SK-N-SH (cell line): ENCODE data around the gene NSD1. TPM values are rescaled to one million over a fixed set of nuclear protein-coding genes. Genes with fewer than 3 reads are reported as not detected.

Experiments
- CTCF ChIA-PET: fragments of 300-600, 350-600 bp; formaldehyde crosslinking; extraction: SDS; loops from one replicate; lab custom pipeline; 2021; lab: Yijun Ruan, JAX
- POLR2A ChIA-PET: fragments of 350-600 bp; sonication (Branson Sonifier 250); formaldehyde crosslinking; extraction: SDS; loops from one replicate; lab custom pipeline; 2020; ENCODE audit warnings: antibody characterized with exemption, inconsistent platforms; lab: Yijun Ruan, JAX
- DNase-seq: peaks from one replicate; pipeline ENCODE4 v3.0.0; 2012
- H2AFZ ChIP-seq: fragments of 200-600 bp; sonication (generic); 2 replicates; pipeline ENCODE4 v1.8.1; 2016; ENCODE audit warnings: antibody characterized with exemption, mild to moderate bottlenecking, low read depth
- H3F3A ChIP-seq: fragments of 200-600 bp; sonication (generic); replicated peaks from 2 replicates; pipeline ENCODE3; 2016; ENCODE audit warnings: antibody characterized with exemption, mild to moderate bottlenecking; ENCODE audit not compliant: insufficient read depth
- H3K27ac ChIP-seq, 2 experiments: fragments of 200-500 bp in 1 of 2; fragments of 200-600 bp in 1 of 2; sonication (Bioruptor generic) in 1 of 2; sonication (generic), shearing (Covaris generic) in 1 of 2; 2 replicates each; pipeline versions ENCODE4 v1.5.1 to v1.6.1; 2014 to 2016; ENCODE audit warnings: low read depth in 2 of 2, inconsistent platforms in 1 of 2, low read length in 1 of 2, mild to moderate bottlenecking in 1 of 2, mixed read lengths in 1 of 2
- H3K27me3 ChIP-seq: fragments of 200-600 bp; sonication (generic), shearing (Covaris generic); 2 replicates; pipeline ENCODE4 v1.6.1; 2016; ENCODE audit warnings: mixed run types; ENCODE audit not compliant: insufficient read depth
- H3K36me3 ChIP-seq, 2 experiments: fragments of 200-500 bp in 1 of 2; fragments of 200-600 bp in 1 of 2; sonication (Bioruptor generic) in 1 of 2; sonication (generic) in 1 of 2; replicated peaks in 1 of 2; 2 replicates each; pipeline versions ENCODE3 to v1.5.1; 2014 to 2016; ENCODE audit warnings: low read length in 1 of 2, mild to moderate bottlenecking in 1 of 2; ENCODE audit not compliant: insufficient read depth in 2 of 2, control insufficient read depth in 1 of 2
- H3K4me1 ChIP-seq, 2 experiments: fragments of 200-500 bp in 1 of 2; fragments of 200-600 bp in 1 of 2; sonication (Bioruptor generic) in 1 of 2; sonication (generic), shearing (Covaris generic) in 1 of 2; 2 replicates each; pipeline versions ENCODE4 v1.5.1 to v1.6.1; 2014 to 2016; ENCODE audit warnings: low read depth in 1 of 2, low read length in 1 of 2, mixed run types in 1 of 2; ENCODE audit not compliant: insufficient read depth in 2 of 2, control insufficient read depth in 1 of 2
- H3K4me2 ChIP-seq: fragments of 200-600 bp; sonication (generic), shearing (Covaris generic); 2 replicates; pipeline ENCODE4 v1.6.1; 2017; ENCODE audit warnings: mixed run types
- H3K4me3 ChIP-seq, 2 experiments: fragments of 200-500 bp in 1 of 2; fragments of 200-600 bp in 1 of 2; sonication (Bioruptor generic) in 1 of 2; sonication (generic), shearing (Covaris generic) in 1 of 2; 2 replicates each; pipeline versions ENCODE4 v1.5.1 to v1.8.1; 2014 to 2016; ENCODE audit warnings: low read depth in 2 of 2, inconsistent platforms in 1 of 2, low read length in 1 of 2, mild to moderate bottlenecking in 1 of 2, mixed read lengths in 1 of 2, moderate library complexity in 1 of 2
- H3K79me2 ChIP-seq: fragments of 200-600 bp; sonication (generic); 2 replicates; pipeline ENCODE4 v1.8.1; 2017; ENCODE audit warnings: mild to moderate bottlenecking; ENCODE audit not compliant: insufficient read depth
- H3K9ac ChIP-seq: fragments of 200-600 bp; sonication (generic); 2 replicates; pipeline ENCODE4 v1.6.1; 2017; ENCODE audit warnings: mixed run types
- H3K9me2 ChIP-seq: fragments of 200-600 bp; sonication (generic); 2 replicates; pipeline ENCODE4 v1.6.1; 2017; ENCODE audit warnings: mixed run types
- H3K9me3 ChIP-seq: fragments of 200-600 bp; sonication (generic); 2 replicates; pipeline ENCODE4 v1.6.1; 2017; ENCODE audit warnings: mixed run types, mild to moderate bottlenecking, moderate library complexity
- H4K20me1 ChIP-seq: fragments of 200-600 bp; sonication (generic); 2 replicates; pipeline ENCODE4 v1.6.1; 2017; ENCODE audit warnings: mild to moderate bottlenecking, mixed run types; ENCODE audit not compliant: insufficient read depth
- CHD2 ChIP-seq: fragments of 150-350 bp; IDR thresholded peaks from 2 replicates; pipeline ENCODE4 v1.6.1; 2018; ENCODE audit warnings: low read length; ENCODE audit not compliant: partially characterized antibody
- ELF1 ChIP-seq: IDR thresholded peaks from 2 replicates; pipeline ENCODE4 v1.4.0; 2012
- EP300 ChIP-seq, 2 experiments: IDR thresholded peaks; 2 replicates each; pipeline versions ENCODE4 v1.4.0 to v1.6.1; 2012; ENCODE audit warnings: borderline replicate concordance in 1 of 2, low read depth in 1 of 2, low read length in 1 of 2
- EZH2phosphoT487 ChIP-seq: fragments of 200-600 bp; sonication (generic); IDR thresholded peaks from 2 replicates; pipeline ENCODE4 v1.6.1; 2017; ENCODE audit warnings: low read depth, mixed run types, mild to moderate bottlenecking, antibody characterized with exemption, moderate library complexity, borderline replicate concordance
- GABPA ChIP-seq: IDR thresholded peaks from 2 replicates; pipeline ENCODE4 v1.4.0; 2012; ENCODE audit warnings: low read depth, mild to moderate bottlenecking
- GATA2 ChIP-seq: sonication (generic); formaldehyde crosslinking; IDR thresholded peaks from 2 replicates; pipeline ENCODE4 v1.5.0; 2020; ENCODE audit warnings: mild to moderate bottlenecking, missing genetic modification reagents
- IRF3 ChIP-seq: fragments of 150-350 bp; IDR thresholded peaks from 2 replicates; pipeline ENCODE4 v1.6.1; 2016; ENCODE audit warnings: mild to moderate bottlenecking, low read depth, low read length
- MAX ChIP-seq: IDR thresholded peaks from 2 replicates; pipeline ENCODE4 v1.4.0; 2012; ENCODE audit warnings: low read depth
- MEF2A ChIP-seq: IDR thresholded peaks from 2 replicates; pipeline ENCODE4 v1.4.0; 2012; ENCODE audit warnings: low read depth, borderline replicate concordance
- NRF1 ChIP-seq: IDR thresholded peaks from 2 replicates; pipeline ENCODE4 v1.6.1; 2012; ENCODE audit warnings: low read depth, mild to moderate bottlenecking, low read length
- PBX3 ChIP-seq: IDR thresholded peaks from 2 replicates; pipeline ENCODE4; 2012
- RCOR1 ChIP-seq: fragments of 150-350 bp; IDR thresholded peaks from 2 replicates; pipeline ENCODE4 v1.6.1; 2017; ENCODE audit warnings: antibody characterized with exemption, low read length
- RFX5 ChIP-seq: IDR thresholded peaks from 2 replicates; pipeline ENCODE4 v1.6.1; 2012; ENCODE audit warnings: mild to moderate bottlenecking, improper control_type of control experiment, low read length
- RXRA ChIP-seq: IDR thresholded peaks from 2 replicates; pipeline ENCODE4 v1.4.0; 2012; ENCODE audit warnings: low read depth, mild to moderate bottlenecking, borderline replicate concordance
- SIN3A ChIP-seq: IDR thresholded peaks from 2 replicates; pipeline ENCODE4 v1.6.1; 2012; ENCODE audit warnings: low read depth, mild to moderate bottlenecking, low read length, moderate library complexity, borderline replicate concordance
- SMC3 ChIP-seq: IDR thresholded peaks from 2 replicates; pipeline ENCODE4 v1.6.1; 2012; ENCODE audit warnings: low read depth, low read length, improper control_type of control experiment
- TAF1 ChIP-seq: IDR thresholded peaks from 2 replicates; pipeline ENCODE4 v1.6.1; 2012; ENCODE audit warnings: low read depth, mild to moderate bottlenecking, low read length, moderate library complexity, borderline replicate concordance
- TEAD4 ChIP-seq: IDR thresholded peaks from 2 replicates; pipeline ENCODE4 v1.4.0; 2012; ENCODE audit warnings: mild to moderate bottlenecking, borderline replicate concordance; ENCODE audit not compliant: insufficient read depth
- USF1 ChIP-seq: IDR thresholded peaks from 2 replicates; pipeline ENCODE4 v1.4.0; 2012; ENCODE audit warnings: low read depth, borderline replicate concordance
- WGBS: methylation state at CpG from one replicate; pipeline ENCODE4 v1.1.6; 2017; ENCODE audit warnings: low lambda C conversion rate; 5-methylcytosine and 5-hydroxymethylcytosine counted together
- polyA plus RNA-seq, 3 experiments: library from polyadenylated mRNA; depleted of rRNA; stranded (reverse); fragments of >200 nt; gene quantifications; 2 replicates each; pipeline ENCODE4 v1.2.3, GENCODE V29; 2012
- TF ChIP-seq, protein P1 (sequence below): fragments of 150-350 bp; IDR thresholded peaks from 2 replicates; pipeline ENCODE4 v1.6.1; 2017; ENCODE audit warnings: antibody characterized with exemption, low read length, low read depth, borderline replicate concordance

NSD1 gene
- polyA plus RNA-seq, 1 of the 3 experiments (the other 2 are of a cell fraction), result 6.7 TPM

- Histone ChIP-seq H3K9me3 (no peaks in the 10 kb centered on the region), H3F3A (no peaks in the 10 kb centered on the region), H3K9ac (no peak overlapping the region), H3K27me3 (no peaks in the 10 kb centered on the region), H2AFZ (no peak overlapping the region), H3K79me2 (peaks cover 36% of the 10 kb centered on the region), H3K4me1 (no peaks in the 10 kb centered on the region), H3K4me2 (no peak overlapping the region), H4K20me1 (no peaks in the 10 kb centered on the region), H3K4me3 (no peak overlapping the region), H3K9me2 (no peaks in the 10 kb centered on the region), H3K27ac (no peak overlapping the region), H3K36me3 (peaks cover 27 to 30% of the 10 kb centered on the region in 2 experiments)
- no peak for DNase-seq
- POLR2A ChIA-PET, result no interaction called here
- WGBS, result 93% methylated on average over 3 of the region's 3 CpGs
- CTCF ChIA-PET, result no interaction called here
- no peak for TF ChIP-seq SMC3
- TF ChIP-seq MEF2A, result no peak
- TF ChIP-seq EP300 (IDR thresholded peaks at IDR 0.05; ENCODE audit: borderline replicate concordance in 1 of 2, low read depth in 1 of 2, low read length in 1 of 2), result no peak
- TF ChIP-seq IRF3, result no peak
- TF ChIP-seq NRF1, result no peak
- TF ChIP-seq RXRA, result no peak
- no peak for TF ChIP-seq USF1
- TF ChIP-seq MAX, result no peak
- TF ChIP-seq ELF1, result no peak
- TF ChIP-seq GABPA, result no peak
- TF ChIP-seq, protein P1, sequence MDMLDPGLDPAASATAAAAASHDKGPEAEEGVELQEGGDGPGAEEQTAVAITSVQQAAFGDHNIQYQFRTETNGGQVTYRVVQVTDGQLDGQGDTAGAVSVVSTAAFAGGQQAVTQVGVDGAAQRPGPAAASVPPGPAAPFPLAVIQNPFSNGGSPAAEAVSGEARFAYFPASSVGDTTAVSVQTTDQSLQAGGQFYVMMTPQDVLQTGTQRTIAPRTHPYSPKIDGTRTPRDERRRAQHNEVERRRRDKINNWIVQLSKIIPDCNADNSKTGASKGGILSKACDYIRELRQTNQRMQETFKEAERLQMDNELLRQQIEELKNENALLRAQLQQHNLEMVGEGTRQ, result no peak
- no peak for TF ChIP-seq PBX3
- TF ChIP-seq TEAD4, result no peak
- TF ChIP-seq RFX5, result no peak
- TF ChIP-seq RCOR1, result no peak
- no peak for TF ChIP-seq EZH2phosphoT487
- no peak for TF ChIP-seq SIN3A
- no peak for TF ChIP-seq CHD2
- TF ChIP-seq GATA2 (CRISPR knock-in tag), result no peak
- no peak for TF ChIP-seq TAF1
Observed at GRCh38 chr5:177212242-177212641, 78.7 kb downstream of the NSD1 start.
